Thymus (tissue), 11 donors: ENCODE results near the gene NOCT. TPM values are rescaled to one million over a fixed set of nuclear protein-coding genes. Genes with fewer than 3 reads are reported as not detected.
A peak's percentile ranks its signal among the peaks of the same experiment; 100 is the strongest.
"Not testable (repeated sequence)": the region's sequence is repeated elsewhere in the genome, so short reads cannot be mapped to it uniquely, and the experiment has no call there.

Experiments used
- DNase-seq, 9 donors: peaks; one replicate each; pipeline ENCODE4 v3.0.0-alpha.2; 2013; ENCODE audit warnings: low spot score in 9 of 9, low read depth in 6 of 9, missing footprints in 1 of 9
- H3K27ac ChIP-seq, 2 donors: one replicate each; pipeline ENCODE4 v1.5.1; 2013; ENCODE audit warnings: control low read depth in 1 of 2, low read depth in 1 of 2, low read length in 1 of 2, mild to moderate bottlenecking in 1 of 2, moderate library complexity in 1 of 2
- H3K27me3 ChIP-seq, 2 donors: one replicate each; pipeline ENCODE4 v1.5.1; 2013; ENCODE audit warnings: low read length in 1 of 2; ENCODE audit not compliant: control insufficient read depth in 2 of 2, insufficient read depth in 1 of 2
- H3K36me3 ChIP-seq, 2 donors: one replicate each; pipeline ENCODE4 v1.5.1; 2013; ENCODE audit warnings: low read length in 1 of 2, mild to moderate bottlenecking in 1 of 2, moderate library complexity in 1 of 2; ENCODE audit not compliant: control insufficient read depth in 2 of 2, insufficient read depth in 2 of 2
- H3K4me1 ChIP-seq, 2 donors: one replicate each; pipeline ENCODE4 v1.5.1; 2013; ENCODE audit warnings: low read length in 2 of 2; ENCODE audit not compliant: control insufficient read depth in 2 of 2, insufficient read depth in 2 of 2
- H3K4me3 ChIP-seq, 2 donors: one replicate each; pipeline ENCODE4 v1.5.1; 2013; ENCODE audit warnings: low read length in 2 of 2, control low read depth in 1 of 2, mild to moderate bottlenecking in 1 of 2
- H3K9me3 ChIP-seq, 2 donors: one replicate each; pipeline ENCODE4 v1.5.1; 2013; ENCODE audit warnings: low read length in 1 of 2, mild to moderate bottlenecking in 1 of 2; ENCODE audit not compliant: control insufficient read depth in 2 of 2, insufficient read depth in 1 of 2
- WGBS: extraction: QIAGEN DNeasy Blood & Tissue Kit; methylation state at CpG from one replicate; pipeline ENCODE4 v1.1.7; 2013; 5-methylcytosine and 5-hydroxymethylcytosine counted together
- polyA plus RNA-seq: library from polyadenylated mRNA; stranded (reverse); fragments of 200-250 nt; gene quantifications from one replicate; pipeline ENCODE4 v1.2.3, GENCODE V29; 2013
- total RNA-seq: library from RNA; stranded (reverse); fragments of 120-200 nt; gene quantifications from one replicate; pipeline ENCODE4 v1.2.4, GENCODE V29; 2013
- donor health status: healthy.

NOCT gene
- total and polyA plus RNA-seq, 2 donors = 3.7 to 5.5 TPM

GRCh38 chr4:139003668-139004067 lies 11.9 kb upstream of the NOCT start:
- not testable (repeated sequence) for H3K9me3 ChIP-seq, H3K4me1 ChIP-seq, H3K4me3 ChIP-seq, H3K27ac ChIP-seq, H3K27me3 ChIP-seq, DNase-seq, H3K36me3 ChIP-seq
- WGBS = 97% methylated on average over 4 of the region's 4 CpGs

- Histone ChIP-seq H3K36me3 (no peaks in the 10 kb centered on the region), H3K9me3 (no peaks in the 10 kb centered on the region), H3K4me1 (no peaks in the 10 kb centered on the region), H3K27ac (no peak overlapping the region), H3K4me3 (no peak overlapping the region), H3K27me3 (no peaks in the 10 kb centered on the region)
- over 99% methylated on average over 5 of the region's 5 CpGs for WGBS
- DNase-seq = no peak
Measured at GRCh38 chr4:139005774-139006173, 9.8 kb upstream of the NOCT start.

- no peak overlapping the region for H3K27ac ChIP-seq
- H3K36me3 ChIP-seq = no peaks in the 10 kb centered on the region
- H3K4me1 ChIP-seq = no peaks in the 10 kb centered on the region
- WGBS = 96% methylated on average over 2 of the region's 2 CpGs
- no peaks in the 10 kb centered on the region for H3K9me3 ChIP-seq
- DNase-seq = no peak
- H3K27me3 ChIP-seq = no peaks in the 10 kb centered on the region
- no peak overlapping the region for H3K4me3 ChIP-seq
Measured at GRCh38 chr4:139007640-139008039, 7.9 kb upstream of the NOCT start.

GRCh38 chr4:139008278-139008677 lies 7.3 kb upstream of the NOCT start:
- WGBS = 98% methylated on average over 7 of the region's 7 CpGs
- H3K27me3 ChIP-seq, DNase-seq, H3K4me1 ChIP-seq, H3K36me3 ChIP-seq, H3K4me3 ChIP-seq, H3K27ac ChIP-seq, H3K9me3 ChIP-seq: not testable (repeated sequence)

GRCh38 chr4:139009702-139010101 lies 5.9 kb upstream of the NOCT start:
- Histone ChIP-seq H3K27me3 (no peaks in the 10 kb centered on the region), H3K36me3 (no peaks in the 10 kb centered on the region), H3K4me3 (no peak overlapping the region), H3K4me1 (peaks cover 0 to 4% of the 10 kb centered on the region in 2 donors), H3K27ac (no peak overlapping the region), H3K9me3 (no peaks in the 10 kb centered on the region)
- WGBS = 94% methylated on average over 1 of the region's 1 CpG
- DNase-seq = no peak

- Histone ChIP-seq H3K36me3 (no peaks in the 10 kb centered on the region), H3K27me3 (no peaks in the 10 kb centered on the region), H3K27ac (no peak overlapping the region), H3K4me1 (peaks cover 5 to 14% of the 10 kb centered on the region in 2 donors), H3K9me3 (no peaks in the 10 kb centered on the region), H3K4me3 (no peak overlapping the region)
- DNase-seq = no peak
- 92% methylated on average over 16 of the region's 16 CpGs for WGBS
Measured at GRCh38 chr4:139011225-139011950, 4.2 kb upstream of the NOCT start.

- Histone ChIP-seq H3K9me3 (no peaks in the 10 kb centered on the region), H3K4me1 (peaks cover 5 to 17% of the 10 kb centered on the region in 2 donors), H3K4me3 (peak overlapping the region; percentile 62 to 84), H3K27me3 (no peaks in the 10 kb centered on the region), H3K27ac (peak overlapping the region; percentile 60 to 88), H3K36me3 (no peaks in the 10 kb centered on the region)
- WGBS = 76% methylated on average over 9 of the region's 9 CpGs
- no peak for DNase-seq
Measured at GRCh38 chr4:139014371-139015268, 961 bp upstream of the NOCT start.

- Histone ChIP-seq H3K27ac (peak overlapping the region; percentile 57 to 88), H3K4me1 (peaks cover 5 to 17% of the 10 kb centered on the region in 2 donors), H3K4me3 (peak overlapping the region; percentile 62 to 84), H3K27me3 (no peaks in the 10 kb centered on the region), H3K36me3 (no peaks in the 10 kb centered on the region), H3K9me3 (no peaks in the 10 kb centered on the region)
- under 1% methylated on average over 55 of the region's 55 CpGs for WGBS
- DNase-seq = peak in 6 of 9 donors; percentile 23 to 64 (median 46)
Measured at GRCh38 chr4:139015948-139016471, 429 bp downstream of the NOCT start.

- DNase-seq = no peak
- 85% methylated on average over 3 of the region's 3 CpGs for WGBS
- Histone ChIP-seq H3K9me3 (no peaks in the 10 kb centered on the region), H3K4me3 (no peak overlapping the region), H3K27me3 (no peaks in the 10 kb centered on the region), H3K4me1 (peaks cover 5 to 17% of the 10 kb centered on the region in 2 donors), H3K27ac (no peak overlapping the region), H3K36me3 (no peaks in the 10 kb centered on the region)
Measured at GRCh38 chr4:139017861-139018260, 2.3 kb downstream of the NOCT start.
